ENCODE results near the gene CEP72.

The CEP72 gene

DNA sequence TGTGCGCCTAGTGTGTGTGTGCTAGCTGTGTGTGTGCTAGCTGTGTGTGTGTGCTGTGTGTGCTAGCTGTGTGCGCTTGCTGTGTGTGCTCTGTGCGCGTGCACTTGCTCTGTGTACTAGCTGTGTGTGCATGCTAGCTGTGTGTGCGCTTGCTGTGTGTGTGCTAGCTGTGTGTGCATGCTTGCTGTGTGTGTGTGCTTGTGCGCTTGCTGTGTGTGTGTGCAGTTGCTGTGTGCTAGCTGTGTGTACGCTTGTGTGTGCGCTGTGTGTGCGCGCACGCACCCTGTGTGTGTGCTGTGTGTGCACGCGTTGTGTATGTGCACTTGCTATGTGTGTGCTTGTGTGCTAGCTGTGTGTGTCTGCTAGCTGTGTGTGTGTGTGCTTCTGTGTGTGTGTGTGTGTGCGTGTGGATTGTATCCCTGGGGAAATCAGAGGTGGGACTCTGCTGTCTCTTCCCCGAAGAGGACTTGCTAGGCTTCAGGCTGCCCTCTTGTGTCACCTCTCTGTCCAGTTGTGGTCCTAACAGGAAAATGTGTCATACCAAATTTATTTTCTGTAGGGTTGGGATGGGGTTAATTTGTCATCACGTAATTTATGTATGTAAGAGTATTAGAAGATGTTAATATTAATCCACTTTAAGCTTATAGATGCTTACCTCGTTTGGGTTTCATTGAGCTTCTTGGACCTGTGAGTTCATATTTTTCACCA lies 42.1 kb downstream of the CEP72 start:
- DNase-seq (ENCODE audit: low read depth, low spot score), result no peak

- no peak for DNase-seq (ENCODE audit: low read depth, low spot score)
Measured at GRCh38 chr5:655406-655805, 43.3 kb downstream of the CEP72 start.

- DNase-seq (ENCODE audit: low read depth, low spot score), result no peak
Measured at GRCh38 chr5:657570-657969, 45.4 kb downstream of the CEP72 start.

- no peak for DNase-seq (ENCODE audit: low read depth, low spot score)
Measured at GRCh38 chr5:658103-658502, 46.0 kb downstream of the CEP72 start.

DNA sequence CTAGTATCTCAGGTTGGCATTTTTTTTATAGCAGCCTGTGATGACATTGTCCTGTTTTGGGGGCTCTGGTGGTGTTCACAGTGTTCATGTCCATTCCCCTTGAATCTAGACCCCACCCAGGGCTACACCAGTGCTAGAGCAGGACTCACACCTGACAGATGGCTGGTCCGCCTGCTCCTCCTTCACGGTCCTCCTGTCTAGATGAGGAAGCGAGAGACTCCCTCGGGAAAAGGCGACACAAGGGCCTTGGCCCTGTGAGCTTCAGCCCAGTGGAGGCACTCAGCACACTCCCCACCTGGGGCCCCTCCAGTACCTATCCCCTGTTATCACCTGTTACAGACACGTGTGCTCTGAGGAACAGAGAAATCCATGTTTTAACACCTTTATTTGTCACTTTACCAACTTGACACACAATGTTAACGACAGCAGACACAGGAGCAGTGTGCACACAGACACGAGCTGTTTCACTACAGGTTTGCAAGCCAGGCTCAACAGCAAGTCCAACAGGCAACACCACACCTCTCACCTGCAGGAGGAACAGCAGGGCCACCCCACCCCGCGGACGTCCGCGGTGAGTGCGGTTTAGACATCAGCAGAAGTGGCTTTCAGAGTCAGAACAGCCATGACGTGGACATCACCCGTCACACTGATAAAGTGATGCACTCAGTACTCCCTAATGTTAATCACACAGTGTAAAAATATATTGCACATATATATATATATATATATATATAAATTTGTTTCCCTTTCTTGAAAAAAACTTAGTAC lies 47.5 kb downstream of the CEP72 start:
- no peak for DNase-seq (ENCODE audit: low read depth, low spot score)

DNA sequence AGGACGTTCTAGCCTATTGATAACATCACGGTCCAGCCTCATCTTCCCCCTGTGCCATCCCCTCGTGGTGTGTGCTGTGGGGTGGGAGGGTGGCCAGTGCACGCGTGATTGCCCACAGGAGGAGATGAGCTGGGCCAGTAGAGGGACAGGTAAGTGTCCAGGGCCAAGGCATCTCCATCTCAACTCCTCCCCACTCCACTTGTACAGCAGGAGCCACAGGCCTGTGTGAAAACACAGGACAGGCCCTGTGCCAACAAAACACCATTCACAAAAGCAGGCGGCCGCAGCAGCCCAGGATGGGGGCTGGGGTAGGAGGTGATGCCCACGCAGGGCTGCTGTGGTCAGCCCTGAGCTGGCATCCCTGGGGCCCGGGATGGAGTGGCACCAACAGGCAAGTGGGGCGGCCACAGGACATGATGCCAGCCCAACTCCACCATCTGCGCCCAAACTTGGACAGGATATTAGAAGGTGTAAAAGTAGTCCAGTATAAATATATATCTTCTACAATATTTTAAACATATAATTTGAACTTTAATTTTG lies 48.4 kb downstream of the CEP72 start:
- no peak for DNase-seq (ENCODE audit: low read depth, low spot score)

- DNase-seq (ENCODE audit: low read depth, low spot score), result no peak
Measured at GRCh38 chr5:661891-662750, 50.0 kb downstream of the CEP72 start.

DNA sequence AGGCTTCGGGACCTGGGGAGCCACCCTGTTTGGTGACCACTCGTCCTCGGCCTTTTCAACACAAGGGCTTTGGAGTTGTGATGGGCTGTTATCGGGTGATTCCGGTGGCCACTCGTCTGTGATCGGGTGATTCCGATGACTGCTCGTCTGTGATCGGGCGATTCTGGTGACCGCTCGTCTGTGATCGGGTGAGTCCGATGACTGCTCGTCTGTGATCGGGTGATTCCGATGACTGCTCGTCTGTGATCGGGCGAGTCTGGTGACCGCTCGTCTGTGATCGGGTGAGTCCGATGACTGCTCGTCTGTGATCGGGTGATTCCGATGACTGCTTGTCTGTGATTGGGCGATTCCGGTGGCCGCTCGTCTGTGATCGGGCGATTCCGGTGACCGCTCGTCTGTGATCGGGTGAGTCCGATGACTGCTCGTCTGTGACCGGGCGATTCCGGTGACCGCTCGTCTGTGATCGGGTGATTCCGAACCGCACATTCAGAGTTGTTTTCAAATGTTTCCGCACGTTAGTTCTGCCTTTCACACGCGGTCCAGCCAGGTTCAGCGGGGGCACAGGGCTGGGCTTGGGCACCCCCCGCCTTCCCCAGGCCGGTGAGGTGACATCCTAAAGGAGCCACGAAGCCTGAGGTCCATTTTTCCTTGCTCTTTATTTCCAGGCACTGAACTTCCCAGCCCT lies 50.8 kb downstream of the CEP72 start:
- no peak for DNase-seq (ENCODE audit: low read depth, low spot score)

- DNase-seq (ENCODE audit: low read depth, low spot score), result no peak
Measured at GRCh38 chr5:663436-664342, 51.5 kb downstream of the CEP72 start.

GRCh38 chr5:664343-664993 lies 52.3 kb downstream of the CEP72 start:
- no peak for DNase-seq (ENCODE audit: low read depth, low spot score)

DNA sequence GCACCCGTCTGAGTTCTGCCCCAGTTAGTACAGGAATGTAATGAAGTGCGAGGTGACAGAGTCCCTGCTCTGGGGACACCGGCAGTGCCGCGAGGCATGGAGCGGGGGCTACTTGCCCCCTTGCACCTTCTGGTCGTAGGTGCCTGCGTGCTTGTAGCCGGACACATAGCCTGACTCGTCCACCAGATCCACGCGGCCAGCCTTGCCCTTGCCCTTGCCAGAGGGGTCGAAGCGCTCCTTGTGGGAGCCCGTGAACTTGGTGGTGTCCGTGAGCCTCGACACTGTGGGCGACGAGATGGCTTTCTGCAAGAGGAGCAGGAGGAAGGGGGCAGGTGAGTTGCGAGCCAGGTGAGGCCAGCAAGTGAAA lies 52.8 kb downstream of the CEP72 start:
- DNase-seq (ENCODE audit: low read depth, low spot score), result no peak

DNA sequence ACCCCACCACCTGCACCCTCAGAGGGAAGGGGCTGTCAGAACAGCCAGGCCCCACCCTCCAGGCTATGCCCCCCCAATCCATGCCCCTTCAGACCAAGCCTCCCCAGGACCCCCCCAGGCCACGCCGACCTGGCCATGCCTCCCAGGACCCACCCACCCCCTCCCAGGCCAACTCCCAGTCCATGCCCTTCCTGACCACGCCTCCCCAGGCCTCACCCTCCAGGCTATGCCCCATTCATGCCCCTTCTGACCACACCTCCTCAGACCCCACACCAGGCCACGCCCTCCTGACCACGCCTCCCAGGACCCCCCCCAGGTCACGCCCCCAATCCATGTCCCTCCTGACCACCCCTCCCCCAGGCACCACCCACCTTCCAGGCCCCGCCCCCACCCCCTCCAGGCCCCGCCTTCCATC lies 53.4 kb downstream of the CEP72 start:
- DNase-seq (ENCODE audit: low read depth, low spot score), result no peak

DNA sequence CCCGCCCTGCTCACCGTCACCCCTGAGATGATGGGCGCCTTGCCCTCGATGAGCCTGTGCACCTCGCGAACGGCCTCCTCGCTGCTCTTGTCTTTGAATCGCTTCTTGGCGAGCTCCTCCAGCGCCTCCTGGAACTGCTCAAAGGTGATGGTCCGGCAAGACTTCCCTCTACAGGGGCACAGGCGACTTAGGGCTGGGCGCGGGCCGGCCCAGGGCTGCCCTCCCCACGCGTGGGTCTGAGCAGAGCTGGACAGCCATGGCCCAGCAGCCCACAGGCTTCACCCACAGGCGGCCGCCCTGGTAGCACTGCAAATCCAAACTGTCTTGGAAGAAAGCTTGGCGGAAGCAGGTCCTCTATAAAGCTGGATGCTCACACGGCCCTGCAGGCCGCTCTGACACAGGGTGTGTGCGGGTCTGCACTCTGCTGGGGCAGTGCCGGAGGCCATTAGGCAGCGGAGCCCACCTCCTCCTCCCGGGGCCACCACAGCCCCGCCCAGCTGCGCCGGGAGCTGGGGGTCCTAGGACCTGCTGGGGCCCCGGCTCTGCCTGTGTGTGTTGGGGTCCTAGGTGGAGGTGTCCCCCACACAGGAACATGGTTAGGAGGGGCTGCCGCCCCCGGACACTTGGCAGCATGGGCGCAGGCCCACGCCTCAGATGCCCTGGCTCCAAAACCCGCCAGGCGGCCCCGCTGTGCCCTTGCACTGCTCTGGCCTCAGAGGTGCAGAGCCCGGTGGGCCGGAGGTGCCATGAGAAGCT lies 54.0 kb downstream of the CEP72 start:
- no peak for DNase-seq (ENCODE audit: low read depth, low spot score)

- DNase-seq (ENCODE audit: low read depth, low spot score), result no peak
Measured at GRCh38 chr5:666816-667498, 54.8 kb downstream of the CEP72 start.

DNA sequence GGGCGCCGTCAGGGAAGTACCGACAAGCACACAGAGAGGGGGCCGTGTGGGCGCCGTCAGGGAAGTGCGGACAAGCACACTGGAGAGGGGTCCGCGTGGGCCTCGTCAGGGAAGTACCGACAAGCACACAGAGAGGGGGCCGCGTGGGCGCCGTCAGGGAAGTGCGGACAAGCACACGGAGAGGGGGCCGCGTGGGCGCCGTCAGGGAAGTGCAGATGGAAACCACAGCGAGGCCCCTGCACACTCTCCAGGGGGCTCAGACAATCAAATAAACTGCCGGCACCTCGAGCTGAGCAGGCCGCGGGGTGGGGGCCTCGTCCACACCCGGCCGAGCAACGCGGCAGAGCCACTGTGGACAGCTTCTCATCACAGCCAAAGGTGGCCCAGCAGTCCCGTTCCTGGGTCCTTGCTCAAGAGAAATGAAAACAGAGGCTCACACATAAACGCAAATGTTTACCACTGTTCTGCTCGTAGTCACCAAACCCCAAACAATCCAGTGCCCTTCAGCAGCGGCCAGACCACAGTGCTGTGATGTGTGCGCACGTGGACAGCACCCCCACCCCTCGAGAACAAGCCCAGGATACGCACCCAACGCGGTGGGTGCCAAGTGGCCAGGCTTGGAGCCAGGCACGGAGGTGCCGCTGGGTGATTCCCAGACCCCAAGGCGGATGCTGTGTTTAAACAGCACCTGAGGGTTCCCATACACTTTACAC lies 56.3 kb downstream of the CEP72 start:
- no peak for DNase-seq (ENCODE audit: low read depth, low spot score)

- peak; percentile 76 for DNase-seq (ENCODE audit: low read depth, low spot score)
Measured at GRCh38 chr5:669111-669841, 57.1 kb downstream of the CEP72 start.

DNA sequence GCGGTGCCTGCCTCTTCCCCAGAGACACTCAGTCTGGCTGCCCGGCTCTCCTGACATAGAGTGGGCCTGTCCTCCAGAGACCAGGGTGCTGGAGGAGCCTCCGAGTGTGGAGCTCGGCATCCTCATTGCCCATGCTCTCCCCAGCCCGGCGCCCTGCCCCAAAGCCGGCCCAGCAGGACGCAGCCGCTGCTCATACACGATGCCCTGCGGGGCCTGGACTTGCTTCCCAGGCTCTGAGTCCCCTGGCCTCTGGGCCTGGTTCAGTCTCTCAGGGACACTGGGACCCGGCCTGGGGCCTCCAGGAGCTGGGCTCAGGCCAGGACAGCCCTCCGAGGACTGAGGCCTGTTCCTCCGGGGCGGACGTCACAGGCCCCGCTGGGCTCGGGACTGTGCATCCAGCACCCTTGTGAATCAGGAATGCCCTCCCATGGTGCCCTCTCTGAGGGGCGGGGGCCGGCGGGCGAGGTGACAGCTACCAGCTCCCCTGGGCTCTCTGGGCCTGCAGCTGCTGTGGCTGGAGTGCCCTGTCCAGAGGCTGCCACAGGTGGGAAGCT lies 57.8 kb downstream of the CEP72 start:
- DNase-seq (ENCODE audit: low read depth, low spot score), result peak; percentile 42
